GM12891 (cell line): ENCODE data around the gene SGSM1.

Experiments used
- PAX5 ChIP-seq: IDR thresholded peaks from 2 replicates; pipeline ENCODE4 v1.6.1; 2011; ENCODE audit warnings: low read length, moderate library complexity, mild to moderate bottlenecking; ENCODE audit not compliant: insufficient read depth, severe bottlenecking
- POLR2A ChIP-seq: IDR thresholded peaks from 2 replicates; pipeline ENCODE4 v1.6.1; 2011; ENCODE audit warnings: low read depth, low read length, control low read depth
- POLR2AphosphoS5 ChIP-seq: IDR thresholded peaks from 2 replicates; pipeline ENCODE4 v1.6.1; 2011; ENCODE audit warnings: low read depth, low read length, control low read depth
- POU2F2 ChIP-seq: IDR thresholded peaks from 2 replicates; pipeline ENCODE4 v1.6.1; 2011; ENCODE audit warnings: low read depth, mild to moderate bottlenecking, control low read depth, low read length, moderate library complexity
- SPI1 ChIP-seq: IDR thresholded peaks from 2 replicates; pipeline ENCODE4 v1.6.1; 2011; ENCODE audit warnings: low read depth, low read length, control low read depth
- TAF1 ChIP-seq: IDR thresholded peaks from 2 replicates; pipeline ENCODE4 v1.6.1; 2011; ENCODE audit warnings: low read depth, low read length, control low read depth

- TF ChIP-seq POLR2A (no peak), POLR2AphosphoS5 (no peak), TAF1 (no peak), POU2F2 (no peak), PAX5 (no peak), SPI1 (no peak)
These were observed 155.3 kb downstream of the SGSM1 start for GRCh38 chr22:24961217-24961844.
